ENCODE measurements around the gene ZNF740.
"Not testable (repeated sequence)": the region's sequence is repeated elsewhere in the genome, so short reads cannot be mapped to it uniquely, and the experiment has no call there.

Gene ZNF740

GRCh38 chr12:53160673-53161072 lies 19.8 kb upstream of the ZNF740 start:
- H3K36me3 ChIP-seq (ENCODE audit: control insufficient read depth in 2 of 2, insufficient read depth in 1 of 2, low read length in 2 of 2), result peaks cover 0 to 5% of the 10 kb centered on the region in 2 experiments; a peak in 1 of 3 replicates
- no peak overlapping the region for H3K4me3 ChIP-seq (ENCODE audit: low read depth, low read length)
- CTCF ChIA-PET, result interaction anchor here (0.7 to 8.5 kb wide), 21 partner anchors 7 to 260 kb away, joined by 3 to 94 read pairs (median 7); partner anchors contain the start of genes CSAD, SOAT2 and ZNF740
- H3K9me3 ChIP-seq (ENCODE audit: control insufficient read depth, insufficient read depth, low read depth, low read length), result no peaks in the 10 kb centered on the region
- TF ChIP-seq SP2 (tag by site-specific recombination; IDR thresholded peaks at IDR 0.05), result no peak
- no peak for TF ChIP-seq ZNF433 (tag by site-specific recombination; IDR thresholded peaks at IDR 0.05; ENCODE audit: low read depth)
- no peak for TF ChIP-seq ZNF677 (tag by site-specific recombination; IDR thresholded peaks at IDR 0.05)
- no peak for TF ChIP-seq TCF7L2 (IDR thresholded peaks at IDR 0.05; ENCODE audit: borderline replicate concordance, low read depth, low read length)
- TF ChIP-seq WT1 (tag by site-specific recombination; IDR thresholded peaks at IDR 0.05), result no peak
- TF ChIP-seq ZNF292 (tag by site-specific recombination; IDR thresholded peaks at IDR 0.05; ENCODE audit: borderline replicate concordance, low read depth), result no peak
- TF ChIP-seq ZNF133 (tag by site-specific recombination; IDR thresholded peaks at IDR 0.05), result no peak
- no peak for TF ChIP-seq ZNF658 (tag by site-specific recombination; IDR thresholded peaks at IDR 0.05)
- no peak for TF ChIP-seq ZNF707 (tag by site-specific recombination; IDR thresholded peaks at IDR 0.05)
- no peak for TF ChIP-seq ZNF660 (tag by site-specific recombination; IDR thresholded peaks at IDR 0.05)
- no peak for TF ChIP-seq ZNF561 (tag by site-specific recombination; IDR thresholded peaks at IDR 0.05; ENCODE audit: borderline replicate concordance)
- TF ChIP-seq ZNF416 (tag by site-specific recombination; IDR thresholded peaks at IDR 0.05), result no peak
- no peak for TF ChIP-seq ZBTB17 (tag by site-specific recombination; IDR thresholded peaks at IDR 0.05)
- TF ChIP-seq, protein P1, sequence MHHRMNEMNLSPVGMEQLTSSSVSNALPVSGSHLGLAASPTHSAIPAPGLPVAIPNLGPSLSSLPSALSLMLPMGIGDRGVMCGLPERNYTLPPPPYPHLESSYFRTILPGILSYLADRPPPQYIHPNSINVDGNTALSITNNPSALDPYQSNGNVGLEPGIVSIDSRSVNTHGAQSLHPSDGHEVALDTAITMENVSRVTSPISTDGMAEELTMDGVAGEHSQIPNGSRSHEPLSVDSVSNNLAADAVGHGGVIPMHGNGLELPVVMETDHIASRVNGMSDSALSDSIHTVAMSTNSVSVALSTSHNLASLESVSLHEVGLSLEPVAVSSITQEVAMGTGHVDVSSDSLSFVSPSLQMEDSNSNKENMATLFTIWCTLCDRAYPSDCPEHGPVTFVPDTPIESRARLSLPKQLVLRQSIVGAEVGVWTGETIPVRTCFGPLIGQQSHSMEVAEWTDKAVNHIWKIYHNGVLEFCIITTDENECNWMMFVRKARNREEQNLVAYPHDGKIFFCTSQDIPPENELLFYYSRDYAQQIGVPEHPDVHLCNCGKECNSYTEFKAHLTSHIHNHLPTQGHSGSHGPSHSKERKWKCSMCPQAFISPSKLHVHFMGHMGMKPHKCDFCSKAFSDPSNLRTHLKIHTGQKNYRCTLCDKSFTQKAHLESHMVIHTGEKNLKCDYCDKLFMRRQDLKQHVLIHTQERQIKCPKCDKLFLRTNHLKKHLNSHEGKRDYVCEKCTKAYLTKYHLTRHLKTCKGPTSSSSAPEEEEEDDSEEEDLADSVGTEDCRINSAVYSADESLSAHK (tag by site-specific recombination; IDR thresholded peaks at IDR 0.05), result no peak
- TF ChIP-seq ZNF157 (tag by site-specific recombination; IDR thresholded peaks at IDR 0.05), result no peak
- TF ChIP-seq ZNF37A (tag by site-specific recombination; IDR thresholded peaks at IDR 0.05), result no peak
- TF ChIP-seq ZNF335 (tag by site-specific recombination; conservative IDR thresholded peaks at IDR 0.05), result no peak
- no peak for TF ChIP-seq ZNF701 (tag by site-specific recombination; IDR thresholded peaks at IDR 0.05)
- no peak for TF ChIP-seq ZNF600 (tag by site-specific recombination; IDR thresholded peaks at IDR 0.05)
- POLR2A ChIA-PET, result interaction anchor here (1.5 to 3.4 kb wide), 3 partner anchors 11 to 27 kb away, joined by 5 to 16 read pairs (median 6); partner anchors contain the start of genes CSAD and ZNF740
- no peak overlapping the region for H3K27ac ChIP-seq (ENCODE audit: extremely low read depth, low read depth, low read length)
- no peaks in the 10 kb centered on the region for H3K4me1 ChIP-seq (ENCODE audit: control insufficient read depth, insufficient read depth, low read length)

GRCh38 chr12:53161119-53161911 lies 19.2 kb upstream of the ZNF740 start:
- H3K27ac ChIP-seq (ENCODE audit: extremely low read depth, low read depth, low read length), result no peak overlapping the region
- CTCF ChIA-PET, result interaction anchor here (0.7 to 8.5 kb wide), 14 partner anchors 11 to 260 kb away, joined by 3 to 94 read pairs (median 6); partner anchors contain the start of genes CSAD and ZNF740
- POLR2A ChIA-PET, result interaction anchor here (0.7 to 1.5 kb wide), 2 partner anchors 9 to 26 kb away, joined by 6 read pairs; no protein-coding TSS in a partner anchor

GRCh38 chr12:53163008-53163407 lies 17.5 kb upstream of the ZNF740 start:
- POLR2A ChIA-PET; H3K4me3 ChIP-seq (ENCODE audit: low read depth, low read length); H3K9me3 ChIP-seq (ENCODE audit: control insufficient read depth, insufficient read depth, low read depth, low read length); H3K36me3 ChIP-seq (ENCODE audit: control insufficient read depth in 2 of 2, insufficient read depth in 1 of 2, low read length in 2 of 2); H3K4me1 ChIP-seq (ENCODE audit: control insufficient read depth, insufficient read depth, low read length); H3K27ac ChIP-seq (ENCODE audit: extremely low read depth, low read depth, low read length): not testable (repeated sequence)
- CTCF ChIA-PET, result interaction anchor here (0.7 to 8.5 kb wide), 4 partner anchors 27 to 299 kb away, joined by 3 to 94 read pairs (median 3); no protein-coding TSS in a partner anchor

More at GRCh38 chr12:53161119-53161911, 19.2 kb upstream of the ZNF740 start:
- Histone ChIP-seq H3K4me1 (ENCODE audit: control insufficient read depth, insufficient read depth, low read length) (no peaks in the 10 kb centered on the region), H3K36me3 (ENCODE audit: control insufficient read depth in 2 of 2, insufficient read depth in 1 of 2, low read length in 2 of 2) (peaks cover 0 to 5% of the 10 kb centered on the region in 2 experiments; a peak in 1 of 3 replicates), H3K4me3 (ENCODE audit: low read depth, low read length) (no peak overlapping the region), H3K9me3 (ENCODE audit: control insufficient read depth, insufficient read depth, low read depth, low read length) (no peaks in the 10 kb centered on the region)
- no peak for TF ChIP-seq ZNF133 (tag by site-specific recombination; IDR thresholded peaks at IDR 0.05)
- 0 out of 2 replicates have a peak, but pooled peaks have one; percentile 8 for TF ChIP-seq ZIC2 (tag by site-specific recombination; IDR thresholded peaks at IDR 0.05)
- TF ChIP-seq ZNF138 (tag by site-specific recombination; IDR thresholded peaks at IDR 0.05; ENCODE audit: borderline replicate concordance), result no peak
